CD4-positive, alpha-beta T cell treated with Interleukin-17A for 4 hours (primary cell): Measurements from ENCODE around the gene SHMT1.

ENCODE experiments used
- DNase-seq: peaks from one replicate; pipeline ENCODE4 v3.0.0-alpha.2; 2020; ENCODE audit warnings: mixed read lengths

The SHMT1 gene

GRCh38 chr17:18280766-18281371 is 82.5 kb downstream of the SHMT1 start:
- DNase-seq = no peak

GRCh38 chr17:18280249-18280648 is 83.1 kb downstream of the SHMT1 start:
- DNase-seq = no peak

- no peak for DNase-seq
Observed at GRCh38 chr17:18278867-18279266, 84.5 kb downstream of the SHMT1 start.
